Measurements from ENCODE around the gene MPHOSPH9.
A peak's percentile ranks its signal among the peaks of the same experiment; 100 is the strongest.

GRCh38 chr12:123270214-123271000 is 37.5 kb upstream of the MPHOSPH9 start:
- TF ChIP-seq MAF1 (CRISPR knock-in tag; IDR thresholded peaks at IDR 0.05; ENCODE audit: borderline replicate concordance) (no peak), ZIK1 (CRISPR knock-in tag; IDR thresholded peaks at IDR 0.05; ENCODE audit: borderline replicate concordance, low read depth) (no peak; the same call in 1 of the 2 replicates), FOXA1 (IDR thresholded peaks at IDR 0.05) (no peak), FOXA1 (CRISPR knock-in tag; IDR thresholded peaks at IDR 0.05) (peak; percentile 74; the same call in 1 of the 2 replicates), HMG20A (CRISPR knock-in tag; IDR thresholded peaks at IDR 0.05; ENCODE audit: borderline replicate concordance) (no peak), CREM (IDR thresholded peaks at IDR 0.05) (peak; percentile 49; the same call in 1 of the 2 replicates), CREM (CRISPR knock-in tag; IDR thresholded peaks at IDR 0.05) (no peak), MYPOP (CRISPR knock-in tag; IDR thresholded peaks at IDR 0.05) (no peak), FOSL1 (CRISPR knock-in tag; IDR thresholded peaks at IDR 0.05; ENCODE audit: borderline replicate concordance) (no peak), SP1 (IDR thresholded peaks at IDR 0.05) (no peak), SP1 (CRISPR knock-in tag; IDR thresholded peaks at IDR 0.05) (no peak)
- TF ChIP-seq, protein P1, sequence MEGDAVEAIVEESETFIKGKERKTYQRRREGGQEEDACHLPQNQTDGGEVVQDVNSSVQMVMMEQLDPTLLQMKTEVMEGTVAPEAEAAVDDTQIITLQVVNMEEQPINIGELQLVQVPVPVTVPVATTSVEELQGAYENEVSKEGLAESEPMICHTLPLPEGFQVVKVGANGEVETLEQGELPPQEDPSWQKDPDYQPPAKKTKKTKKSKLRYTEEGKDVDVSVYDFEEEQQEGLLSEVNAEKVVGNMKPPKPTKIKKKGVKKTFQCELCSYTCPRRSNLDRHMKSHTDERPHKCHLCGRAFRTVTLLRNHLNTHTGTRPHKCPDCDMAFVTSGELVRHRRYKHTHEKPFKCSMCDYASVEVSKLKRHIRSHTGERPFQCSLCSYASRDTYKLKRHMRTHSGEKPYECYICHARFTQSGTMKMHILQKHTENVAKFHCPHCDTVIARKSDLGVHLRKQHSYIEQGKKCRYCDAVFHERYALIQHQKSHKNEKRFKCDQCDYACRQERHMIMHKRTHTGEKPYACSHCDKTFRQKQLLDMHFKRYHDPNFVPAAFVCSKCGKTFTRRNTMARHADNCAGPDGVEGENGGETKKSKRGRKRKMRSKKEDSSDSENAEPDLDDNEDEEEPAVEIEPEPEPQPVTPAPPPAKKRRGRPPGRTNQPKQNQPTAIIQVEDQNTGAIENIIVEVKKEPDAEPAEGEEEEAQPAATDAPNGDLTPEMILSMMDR (CRISPR knock-in tag; IDR thresholded peaks at IDR 0.05), result 0 out of 2 replicates have a peak, but pooled peaks have one; percentile 8
